ENCODE data around the gene TTC39C. TPM values are rescaled to one million over a fixed set of nuclear protein-coding genes. Genes with fewer than 3 reads are reported as not detected.

Gene TTC39C
- total RNA-seq, 1 donor: 42.7 TPM

DNA sequence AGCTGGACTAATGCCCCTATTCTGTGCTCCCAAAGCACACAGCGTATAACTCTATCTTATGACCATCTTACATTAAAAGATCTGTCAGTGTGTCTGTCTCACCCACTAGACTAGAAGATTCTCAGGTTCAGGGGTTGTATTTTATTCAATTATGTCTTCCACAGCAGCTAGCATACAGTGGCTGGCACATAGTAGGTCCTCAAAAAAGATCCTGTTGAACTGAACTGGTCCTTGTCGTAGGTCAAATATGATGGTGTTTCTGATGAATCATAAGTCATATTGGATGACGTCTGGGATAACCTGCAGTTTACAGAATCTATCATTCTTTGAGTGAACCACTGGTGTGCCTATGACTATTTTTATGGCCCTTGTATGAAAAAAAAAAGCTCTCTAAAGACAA lies 11.3 kb upstream of the TTC39C start:
- TF ChIP-seq, protein P1, sequence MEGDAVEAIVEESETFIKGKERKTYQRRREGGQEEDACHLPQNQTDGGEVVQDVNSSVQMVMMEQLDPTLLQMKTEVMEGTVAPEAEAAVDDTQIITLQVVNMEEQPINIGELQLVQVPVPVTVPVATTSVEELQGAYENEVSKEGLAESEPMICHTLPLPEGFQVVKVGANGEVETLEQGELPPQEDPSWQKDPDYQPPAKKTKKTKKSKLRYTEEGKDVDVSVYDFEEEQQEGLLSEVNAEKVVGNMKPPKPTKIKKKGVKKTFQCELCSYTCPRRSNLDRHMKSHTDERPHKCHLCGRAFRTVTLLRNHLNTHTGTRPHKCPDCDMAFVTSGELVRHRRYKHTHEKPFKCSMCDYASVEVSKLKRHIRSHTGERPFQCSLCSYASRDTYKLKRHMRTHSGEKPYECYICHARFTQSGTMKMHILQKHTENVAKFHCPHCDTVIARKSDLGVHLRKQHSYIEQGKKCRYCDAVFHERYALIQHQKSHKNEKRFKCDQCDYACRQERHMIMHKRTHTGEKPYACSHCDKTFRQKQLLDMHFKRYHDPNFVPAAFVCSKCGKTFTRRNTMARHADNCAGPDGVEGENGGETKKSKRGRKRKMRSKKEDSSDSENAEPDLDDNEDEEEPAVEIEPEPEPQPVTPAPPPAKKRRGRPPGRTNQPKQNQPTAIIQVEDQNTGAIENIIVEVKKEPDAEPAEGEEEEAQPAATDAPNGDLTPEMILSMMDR (IDR thresholded peaks at IDR 0.05; ENCODE audit: extremely low read depth, low read depth, low read length): no peak
- no peak overlapping the region for H3K4me2 ChIP-seq (ENCODE audit: insufficient read depth, low read length)
- peaks cover 11% of the 10 kb centered on the region for H3K4me1 ChIP-seq (ENCODE audit: insufficient read depth, low read length)
- H3K79me2 ChIP-seq (ENCODE audit: insufficient read depth, low read length): no peaks in the 10 kb centered on the region
- DNase-seq (ENCODE audit: insufficient read length, low spot score, missing footprints): no peak
- no peaks in the 10 kb centered on the region for H3K9me3 ChIP-seq (ENCODE audit: low read depth, low read length)
- peaks cover 2% of the 10 kb centered on the region for H3K27me3 ChIP-seq (ENCODE audit: insufficient read depth, low read length)
- H3K27ac ChIP-seq (ENCODE audit: low read depth, low read length): no peak overlapping the region
- H2AFZ ChIP-seq (ENCODE audit: low read length): no peak overlapping the region
- H3K4me3 ChIP-seq (ENCODE audit: insufficient read depth, low read length): no peak overlapping the region
- H4K20me1 ChIP-seq (ENCODE audit: insufficient read depth, low read length): no peaks in the 10 kb centered on the region
- H3K36me3 ChIP-seq (ENCODE audit: insufficient read depth, low read length): no peaks in the 10 kb centered on the region

DNA sequence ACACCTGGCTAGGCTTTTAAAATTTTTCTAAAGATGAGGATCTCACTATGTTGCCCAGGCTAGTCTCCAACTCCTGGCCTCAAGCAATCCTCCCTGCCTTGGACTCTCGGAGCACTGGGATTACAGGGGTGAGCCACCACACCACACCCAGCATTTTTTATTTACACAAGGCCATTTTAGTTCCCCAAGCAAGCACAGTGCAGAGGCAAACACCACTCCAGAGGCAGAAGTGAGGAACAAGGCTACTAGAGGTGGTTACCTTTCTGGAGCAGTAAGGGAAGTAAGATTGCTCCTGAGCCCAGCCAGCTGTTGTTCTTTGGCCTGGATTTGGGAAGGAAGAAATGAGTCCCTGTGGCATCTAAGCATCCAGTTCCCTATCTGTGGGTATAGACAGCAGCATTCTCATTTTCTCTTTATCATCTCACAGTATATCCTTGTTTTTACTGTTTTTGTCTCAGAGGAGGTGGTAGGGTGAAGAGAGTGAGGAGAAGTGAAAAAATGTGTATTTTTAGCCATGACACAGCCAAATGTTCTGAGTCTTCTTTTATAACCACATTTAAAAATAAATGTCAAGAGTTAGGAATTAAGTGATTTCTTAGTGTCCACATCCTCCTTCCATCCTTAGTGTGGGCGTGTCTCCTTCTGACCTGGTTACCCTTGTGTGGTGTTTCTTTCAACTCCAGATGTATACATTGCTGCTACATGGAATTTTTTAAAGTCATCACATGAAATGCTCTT lies 10.5 kb upstream of the TTC39C start:
- TF ChIP-seq, protein P1 (IDR thresholded peaks at IDR 0.05; ENCODE audit: extremely low read depth, low read depth, low read length): no peak
- Histone ChIP-seq H3K4me3 (ENCODE audit: insufficient read depth, low read length) (no peak overlapping the region), H2AFZ (ENCODE audit: low read length) (peak overlapping the region; percentile 61), H3K36me3 (ENCODE audit: insufficient read depth, low read length) (no peaks in the 10 kb centered on the region), H3K27me3 (ENCODE audit: insufficient read depth, low read length) (peaks cover 8% of the 10 kb centered on the region), H3K4me2 (ENCODE audit: insufficient read depth, low read length) (no peak overlapping the region), H3K27ac (ENCODE audit: low read depth, low read length) (no peak overlapping the region), H3K79me2 (ENCODE audit: insufficient read depth, low read length) (no peaks in the 10 kb centered on the region), H3K9me3 (ENCODE audit: low read depth, low read length) (no peaks in the 10 kb centered on the region), H4K20me1 (ENCODE audit: insufficient read depth, low read length) (no peaks in the 10 kb centered on the region), H3K4me1 (ENCODE audit: insufficient read depth, low read length) (peaks cover 11% of the 10 kb centered on the region)
- no peak for DNase-seq (ENCODE audit: insufficient read length, low spot score, missing footprints)

DNA sequence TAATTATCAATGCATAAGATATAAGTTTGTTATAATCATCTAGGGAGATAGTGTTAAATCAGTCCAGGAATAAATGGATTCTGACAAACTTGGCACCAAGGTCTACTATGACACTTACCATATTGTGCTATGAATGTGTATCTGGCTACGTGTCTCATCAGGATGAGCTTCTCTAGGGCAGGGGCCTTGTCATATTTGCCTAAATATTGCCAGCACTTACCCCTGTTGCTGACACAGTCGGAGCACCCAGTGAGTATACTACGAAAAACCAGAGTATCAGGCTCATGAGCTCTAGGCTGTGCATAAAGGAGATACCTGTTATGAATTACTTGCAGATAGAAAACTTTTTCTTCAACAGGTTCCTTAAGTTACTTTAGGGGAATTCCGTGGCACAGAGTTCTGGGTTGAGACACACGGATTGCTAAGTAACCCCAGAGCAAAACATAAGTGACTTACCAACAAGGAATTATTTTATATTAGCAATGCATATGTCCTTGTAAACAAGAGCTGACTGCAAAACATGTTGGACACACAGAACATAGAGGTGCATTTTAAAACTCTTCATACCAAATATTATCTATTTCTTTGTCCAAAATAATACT lies 7.7 kb upstream of the TTC39C start:
- Histone ChIP-seq H3K36me3 (ENCODE audit: insufficient read depth, low read length) (no peaks in the 10 kb centered on the region), H3K79me2 (ENCODE audit: insufficient read depth, low read length) (no peaks in the 10 kb centered on the region), H3K4me3 (ENCODE audit: insufficient read depth, low read length) (no peak overlapping the region), H3K4me1 (ENCODE audit: insufficient read depth, low read length) (peaks cover 11% of the 10 kb centered on the region), H4K20me1 (ENCODE audit: insufficient read depth, low read length) (no peaks in the 10 kb centered on the region), H3K4me2 (ENCODE audit: insufficient read depth, low read length) (no peak overlapping the region), H3K27me3 (ENCODE audit: insufficient read depth, low read length) (peaks cover 22% of the 10 kb centered on the region), H3K9me3 (ENCODE audit: low read depth, low read length) (no peaks in the 10 kb centered on the region), H3K27ac (ENCODE audit: low read depth, low read length) (no peak overlapping the region), H2AFZ (ENCODE audit: low read length) (no peak overlapping the region)
- DNase-seq (ENCODE audit: insufficient read length, low spot score, missing footprints): no peak
- TF ChIP-seq, protein P1 (IDR thresholded peaks at IDR 0.05; ENCODE audit: extremely low read depth, low read depth, low read length): no peak

DNA sequence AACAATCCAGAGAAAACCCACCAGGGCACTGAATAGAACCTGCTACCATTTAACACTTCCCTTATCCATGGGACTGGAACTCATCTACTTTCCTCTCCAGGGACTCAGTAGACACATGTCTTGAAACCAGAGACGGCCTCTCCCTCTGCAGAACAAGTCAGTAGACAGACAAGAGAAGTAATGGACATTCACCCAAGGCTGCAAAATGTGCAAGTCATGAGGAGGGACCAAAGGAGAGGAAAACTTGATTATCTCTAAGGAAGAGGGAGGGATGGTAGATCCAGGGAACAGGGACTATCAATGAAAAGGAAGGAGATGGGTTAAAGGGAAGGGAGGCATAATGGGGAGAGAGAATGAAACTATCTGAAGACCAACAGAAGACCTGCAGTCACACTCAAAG lies 5.3 kb upstream of the TTC39C start:
- no peak overlapping the region for H2AFZ ChIP-seq (ENCODE audit: low read length)
- H3K4me2 ChIP-seq (ENCODE audit: insufficient read depth, low read length): no peak overlapping the region

More for the DNA sequence above, 5.3 kb upstream of the TTC39C start:
- no peak overlapping the region for H3K4me3 ChIP-seq (ENCODE audit: insufficient read depth, low read length)
- H3K27ac ChIP-seq (ENCODE audit: low read depth, low read length): no peak overlapping the region
- no peaks in the 10 kb centered on the region for H3K36me3 ChIP-seq (ENCODE audit: insufficient read depth, low read length)
- H3K4me1 ChIP-seq (ENCODE audit: insufficient read depth, low read length): peaks cover 9% of the 10 kb centered on the region
- TF ChIP-seq, protein P1 (IDR thresholded peaks at IDR 0.05; ENCODE audit: extremely low read depth, low read depth, low read length): no peak
- no peak for DNase-seq (ENCODE audit: insufficient read length, low spot score, missing footprints)
- no peaks in the 10 kb centered on the region for H4K20me1 ChIP-seq (ENCODE audit: insufficient read depth, low read length)
- no peaks in the 10 kb centered on the region for H3K9me3 ChIP-seq (ENCODE audit: low read depth, low read length)
- peaks cover 22% of the 10 kb centered on the region for H3K27me3 ChIP-seq (ENCODE audit: insufficient read depth, low read length)
- H3K79me2 ChIP-seq (ENCODE audit: insufficient read depth, low read length): no peaks in the 10 kb centered on the region

Data from osteoblast (primary cell).